Measurements from ENCODE around the gene KRTAP3-3.

Gene KRTAP3-3

GRCh38 chr17:40958086-40958953 lies 35.6 kb downstream of the KRTAP3-3 start:
- DNase-seq (ENCODE audit: low spot score), result no peak

GRCh38 chr17:40956401-40957254 lies 37.3 kb downstream of the KRTAP3-3 start:
- DNase-seq (ENCODE audit: low spot score), result no peak

GRCh38 chr17:40953881-40954280 lies 40.1 kb downstream of the KRTAP3-3 start:
- DNase-seq (ENCODE audit: low spot score), result no peak

GRCh38 chr17:40952661-40953060 lies 41.3 kb downstream of the KRTAP3-3 start:
- DNase-seq (ENCODE audit: low spot score), result no peak

- DNase-seq (ENCODE audit: low spot score), result no peak
These were observed 41.8 kb downstream of the KRTAP3-3 start for GRCh38 chr17:40952154-40952553.

GRCh38 chr17:40951011-40951622 lies 42.8 kb downstream of the KRTAP3-3 start:
- no peak for DNase-seq (ENCODE audit: low spot score)

GRCh38 chr17:40950176-40950575 lies 43.8 kb downstream of the KRTAP3-3 start:
- no peak for DNase-seq (ENCODE audit: low spot score)

GRCh38 chr17:40949418-40949817 lies 44.5 kb downstream of the KRTAP3-3 start:
- no peak for DNase-seq (ENCODE audit: low spot score)

GRCh38 chr17:40947929-40948328 lies 46.0 kb downstream of the KRTAP3-3 start:
- no peak for DNase-seq (ENCODE audit: low spot score)

GRCh38 chr17:40945414-40945813 lies 48.5 kb downstream of the KRTAP3-3 start:
- no peak for DNase-seq (ENCODE audit: low spot score)

GRCh38 chr17:40944531-40944930 lies 49.4 kb downstream of the KRTAP3-3 start:
- no peak for DNase-seq (ENCODE audit: low spot score)

Measured in ecto neural progenitor cell (in vitro differentiated cells).